ENCODE results near the gene NDEL1.

Gene NDEL1

GRCh38 chr17:8462564-8462963, 26.9 kb downstream of the NDEL1 start:
- no peak for DNase-seq

- DNase-seq: no peak
Observed at GRCh38 chr17:8463099-8463498, 27.4 kb downstream of the NDEL1 start.

- no peak for DNase-seq
Observed at GRCh38 chr17:8464941-8465340, 29.3 kb downstream of the NDEL1 start.

- DNase-seq: no peak
Observed at GRCh38 chr17:8465356-8465755, 29.7 kb downstream of the NDEL1 start.

- no peak for DNase-seq
Observed at GRCh38 chr17:8465759-8466158, 30.1 kb downstream of the NDEL1 start.

GRCh38 chr17:8466456-8466855, 30.8 kb downstream of the NDEL1 start:
- DNase-seq: no peak

- DNase-seq: no peak
Observed at GRCh38 chr17:8466873-8467272, 31.2 kb downstream of the NDEL1 start.

- DNase-seq: no peak
Observed at GRCh38 chr17:8467527-8467926, 31.8 kb downstream of the NDEL1 start.

- DNase-seq: no peak
Observed at GRCh38 chr17:8468127-8468526, 32.4 kb downstream of the NDEL1 start.

- no peak for DNase-seq
Observed at GRCh38 chr17:8468980-8469379, 33.3 kb downstream of the NDEL1 start.

- no peak for DNase-seq
Observed at GRCh38 chr17:8469964-8470363, 34.3 kb downstream of the NDEL1 start.

GRCh38 chr17:8470447-8471047, 34.9 kb downstream of the NDEL1 start:
- DNase-seq: no peak

- no peak for DNase-seq
Observed at GRCh38 chr17:8472663-8473062, 37.0 kb downstream of the NDEL1 start.

GRCh38 chr17:8473451-8474192, 37.9 kb downstream of the NDEL1 start:
- DNase-seq: no peak

GRCh38 chr17:8474826-8475225, 39.1 kb downstream of the NDEL1 start:
- no peak for DNase-seq

- no peak for DNase-seq
Observed at GRCh38 chr17:8475227-8475626, 39.5 kb downstream of the NDEL1 start.

GRCh38 chr17:8475781-8476180, 40.1 kb downstream of the NDEL1 start:
- no peak for DNase-seq

GRCh38 chr17:8476741-8477140, 41.1 kb downstream of the NDEL1 start:
- no peak for DNase-seq

- no peak for DNase-seq
Observed at GRCh38 chr17:8477171-8477570, 41.5 kb downstream of the NDEL1 start.

GRCh38 chr17:8477715-8478441, 42.2 kb downstream of the NDEL1 start:
- no peak for DNase-seq

GRCh38 chr17:8479431-8479947, 43.8 kb downstream of the NDEL1 start:
- DNase-seq: no peak

- no peak for DNase-seq
Observed at GRCh38 chr17:8480011-8480976, 44.6 kb downstream of the NDEL1 start.

GRCh38 chr17:8481089-8481488, 45.4 kb downstream of the NDEL1 start:
- no peak for DNase-seq

Measured in NCI-H524 (cell line).